Erythroblast (primary cell): ENCODE results near the gene QPCTL.

ENCODE experiments used
- DNase-seq, 2 experiments: peaks; one replicate each; lab custom pipeline; 2025; lab: John Stamatoyannopoulos, UW
- GATA1 ChIP-seq: IDR thresholded peaks from 2 replicates; pipeline ENCODE4 v1.6.1; 2011; ENCODE audit warnings: low read depth, mild to moderate bottlenecking, control low read depth, low read length, moderate library complexity
- POLR2A ChIP-seq: IDR thresholded peaks from 2 replicates; pipeline ENCODE4 v1.6.1; 2011; ENCODE audit warnings: mild to moderate bottlenecking, low read length

The QPCTL gene

GRCh38 chr19:45753548-45753947 lies 61.1 kb downstream of the QPCTL start:
- TF ChIP-seq GATA1 (no peak), POLR2A (no peak)
- no peak for DNase-seq
